CD8-positive, alpha-beta memory T cell (primary cell): Measurements from ENCODE around the gene TANC1. TPM values are rescaled to one million over a fixed set of nuclear protein-coding genes. Genes with fewer than 3 reads are reported as not detected.

ENCODE experiments used
- CTCF ChIA-PET: fragments of 350-600 bp; sonication (Branson Sonifier 250); formaldehyde crosslinking; loops from one replicate; lab custom pipeline; 2021; ENCODE audit warnings: antibody characterized with exemption; lab: Charles Lee
- POLR2A ChIA-PET: fragments of 350-600 bp; sonication (Branson Sonifier 250); formaldehyde crosslinking; loops from one replicate; lab custom pipeline; 2021; ENCODE audit warnings: antibody characterized with exemption; lab: Charles Lee
- DNase-seq, 5 donors: peaks; one replicate each; pipeline versions ENCODE4 v3.0.0 to v3.0.0-alpha.2; 2020 to 2022; ENCODE audit warnings: mixed read lengths in 1 of 5
- H3K27ac ChIP-seq: one replicate; pipeline ENCODE4 v1.7.0; 2013; ENCODE audit warnings: low read depth, mild to moderate bottlenecking, low read length, moderate library complexity
- H3K27me3 ChIP-seq: 2 replicates; pipeline ENCODE4 v1.7.0; 2013; ENCODE audit warnings: low read length, mild to moderate bottlenecking; ENCODE audit not compliant: insufficient read depth, poor library complexity, severe bottlenecking
- H3K36me3 ChIP-seq: 2 replicates; pipeline ENCODE4 v1.7.0; 2013; ENCODE audit warnings: mild to moderate bottlenecking, low read length, moderate library complexity; ENCODE audit not compliant: insufficient read depth
- H3K4me1 ChIP-seq: 2 replicates; pipeline ENCODE4 v1.7.0; 2013; ENCODE audit warnings: mild to moderate bottlenecking, low read length, moderate library complexity; ENCODE audit not compliant: insufficient read depth
- H3K4me3 ChIP-seq: 2 replicates; pipeline ENCODE4 v1.7.0; 2013; ENCODE audit warnings: mild to moderate bottlenecking, low read length
- H3K9me3 ChIP-seq: 2 replicates; pipeline ENCODE4 v1.7.0; 2013; ENCODE audit warnings: mild to moderate bottlenecking, low read length
- H3K27ac Mint-ChIP-seq, 8 donors: one replicate each; pipeline ENCODE4 v1.8.0; 2020 to 2021; ENCODE audit warnings: mixed read lengths in 8 of 8, mild to moderate bottlenecking in 6 of 8, inconsistent platforms in 3 of 8, moderate library complexity in 3 of 8
- H3K27me3 Mint-ChIP-seq, 2 donors: one replicate each; pipeline ENCODE4 v1.8.0; 2020 to 2021; ENCODE audit warnings: mixed read lengths in 2 of 2, mild to moderate bottlenecking in 1 of 2, moderate library complexity in 1 of 2
- H3K36me3 Mint-ChIP-seq, 3 donors: one replicate each; pipeline ENCODE4 v1.8.0; 2020 to 2021; ENCODE audit warnings: mixed read lengths in 3 of 3, inconsistent platforms in 1 of 3, mild to moderate bottlenecking in 1 of 3
- H3K4me1 Mint-ChIP-seq, 3 donors: one replicate each; pipeline ENCODE4 v1.8.0; 2020 to 2021; ENCODE audit warnings: mixed read lengths in 3 of 3, inconsistent platforms in 1 of 3, mild to moderate bottlenecking in 1 of 3
- H3K4me3 Mint-ChIP-seq, 7 donors: one replicate each; pipeline ENCODE4 v1.8.0; 2020 to 2021; ENCODE audit warnings: mixed read lengths in 7 of 7, mild to moderate bottlenecking in 6 of 7, moderate library complexity in 4 of 7, inconsistent platforms in 2 of 7
- H3K9me3 Mint-ChIP-seq, 5 donors: one replicate each; pipeline ENCODE4 v1.8.0; 2020 to 2022; ENCODE audit warnings: mixed read lengths in 5 of 5, mild to moderate bottlenecking in 3 of 5, moderate library complexity in 2 of 5, inconsistent platforms in 1 of 5
- polyA plus RNA-seq: library from polyadenylated mRNA; unstranded; fragments of 300-500 nt; fragmentation: Illumina TruSeq; gene quantifications from one replicate; pipeline ENCODE4 v1.2.3, GENCODE V29; 2021
- total RNA-seq, 2 experiments: library from RNA; stranded (reverse); gene quantifications; one replicate each; pipeline ENCODE4 v1.2.3, GENCODE V29; 2021

Gene TANC1
- total and polyA plus RNA-seq, 3 experiments from 2014 or later: 0.11 to 0.64 (median 0.13) TPM

- H3K4me1 ChIP-seq: no peaks in the 10 kb centered on the region
- ChIA-PET POLR2A (no interaction called here), CTCF (no interaction called here)
- peaks cover 5% of the 10 kb centered on the region in 2 donors for H3K27me3 Mint-ChIP-seq
- H3K36me3 ChIP-seq: no peaks in the 10 kb centered on the region
- no peak for DNase-seq
- no peaks in the 10 kb centered on the region for H3K9me3 ChIP-seq
- no peak overlapping the region for H3K27ac ChIP-seq
- no peak overlapping the region for H3K27ac Mint-ChIP-seq
- peaks cover 0 to 2% (median 0%) of the 10 kb centered on the region in 5 donors for H3K9me3 Mint-ChIP-seq
- no peak overlapping the region for H3K4me3 ChIP-seq
- peaks cover 0 to 4% (median 0%) of the 10 kb centered on the region in 3 donors for H3K4me1 Mint-ChIP-seq
- H3K27me3 ChIP-seq: no peaks in the 10 kb centered on the region
- no peak overlapping the region for H3K4me3 Mint-ChIP-seq
- no peaks in the 10 kb centered on the region for H3K36me3 Mint-ChIP-seq
Observed at GRCh38 chr2:158953454-158953853, 15.0 kb upstream of the TANC1 start.

GRCh38 chr2:158953926-158954763, 14.3 kb upstream of the TANC1 start:
- ChIA-PET POLR2A (no interaction called here), CTCF (no interaction called here)
- Histone ChIP-seq H3K4me1 (no peaks in the 10 kb centered on the region), H3K27ac (no peak overlapping the region), H3K36me3 (no peaks in the 10 kb centered on the region), H3K27me3 (no peaks in the 10 kb centered on the region), H3K9me3 (no peaks in the 10 kb centered on the region), H3K4me3 (no peak overlapping the region)
- peaks cover 0 to 2% (median 0%) of the 10 kb centered on the region in 5 donors for H3K9me3 Mint-ChIP-seq
- no peaks in the 10 kb centered on the region for H3K36me3 Mint-ChIP-seq
- H3K27ac Mint-ChIP-seq: peak overlapping the region in 2 of 8 donors; percentile 66 to 76
- H3K4me1 Mint-ChIP-seq: peaks cover 0 to 4% (median 0%) of the 10 kb centered on the region in 3 donors
- H3K27me3 Mint-ChIP-seq: peaks cover 5% of the 10 kb centered on the region in 2 donors
- no peak for DNase-seq
- H3K4me3 Mint-ChIP-seq: no peak overlapping the region

- H3K4me1 ChIP-seq: no peaks in the 10 kb centered on the region
- Mint-ChIP-seq H3K36me3 (no peaks in the 10 kb centered on the region), H3K9me3 (peaks cover 0 to 2% (median 0%) of the 10 kb centered on the region in 5 donors), H3K27me3 (peaks cover 5 to 9% of the 10 kb centered on the region in 2 donors), H3K4me3 (no peak overlapping the region), H3K4me1 (peaks cover 0 to 4% (median 0%) of the 10 kb centered on the region in 3 donors), H3K27ac (peak overlapping the region in 1 of 8 donors; percentile 56)
- no peak overlapping the region for H3K27ac ChIP-seq
- H3K4me3 ChIP-seq: no peak overlapping the region
- no peaks in the 10 kb centered on the region for H3K27me3 ChIP-seq
- DNase-seq: no peak
- POLR2A ChIA-PET: no interaction called here
- H3K9me3 ChIP-seq: no peaks in the 10 kb centered on the region
- H3K36me3 ChIP-seq: no peaks in the 10 kb centered on the region
- CTCF ChIA-PET: no interaction called here
Observed at GRCh38 chr2:158955842-158956365, 12.5 kb upstream of the TANC1 start.

GRCh38 chr2:158958365-158958764, 10.1 kb upstream of the TANC1 start:
- Histone ChIP-seq H3K27ac (no peak overlapping the region), H3K4me3 (no peak overlapping the region), H3K9me3 (no peaks in the 10 kb centered on the region), H3K36me3 (no peaks in the 10 kb centered on the region), H3K4me1 (no peaks in the 10 kb centered on the region), H3K27me3 (no peaks in the 10 kb centered on the region)
- no peak overlapping the region for H3K27ac Mint-ChIP-seq
- no peak for DNase-seq
- H3K9me3 Mint-ChIP-seq: peaks cover 0 to 2% (median 0%) of the 10 kb centered on the region in 5 donors
- H3K4me1 Mint-ChIP-seq: peaks cover 0 to 4% (median 0%) of the 10 kb centered on the region in 3 donors
- CTCF ChIA-PET: no interaction called here
- peaks cover 15 to 16% of the 10 kb centered on the region in 2 donors for H3K27me3 Mint-ChIP-seq
- POLR2A ChIA-PET: no interaction called here
- H3K4me3 Mint-ChIP-seq: no peak overlapping the region
- H3K36me3 Mint-ChIP-seq: no peaks in the 10 kb centered on the region

GRCh38 chr2:158960193-158960592, 8.2 kb upstream of the TANC1 start:
- peaks cover 11 to 15% of the 10 kb centered on the region in 2 donors for H3K27me3 Mint-ChIP-seq
- H3K4me3 Mint-ChIP-seq: no peak overlapping the region
- no peak overlapping the region for H3K27ac ChIP-seq
- H3K36me3 Mint-ChIP-seq: no peaks in the 10 kb centered on the region
- H3K9me3 Mint-ChIP-seq: peaks cover 0 to 2% (median 0%) of the 10 kb centered on the region in 5 donors
- H3K9me3 ChIP-seq: no peaks in the 10 kb centered on the region
- CTCF ChIA-PET: no interaction called here
- H3K4me1 Mint-ChIP-seq: no peaks in the 10 kb centered on the region
- H3K27ac Mint-ChIP-seq: no peak overlapping the region
- no peak for DNase-seq
- POLR2A ChIA-PET: no interaction called here
- no peaks in the 10 kb centered on the region for H3K36me3 ChIP-seq
- H3K4me1 ChIP-seq: no peaks in the 10 kb centered on the region
- no peak overlapping the region for H3K4me3 ChIP-seq
- no peaks in the 10 kb centered on the region for H3K27me3 ChIP-seq

- H3K9me3 Mint-ChIP-seq: peaks cover 0 to 2% (median 0%) of the 10 kb centered on the region in 5 donors
- CTCF ChIA-PET: interaction anchor here (0.7 kb wide), 1 partner anchor 166 kb away, joined by 3 read pairs; no protein-coding TSS in a partner anchor
- POLR2A ChIA-PET: no interaction called here
Observed at GRCh38 chr2:158962074-158962473, 6.4 kb upstream of the TANC1 start.

GRCh38 chr2:158963071-158963470, 5.4 kb upstream of the TANC1 start:
- Histone ChIP-seq H3K9me3 (no peaks in the 10 kb centered on the region), H3K27ac (no peak overlapping the region), H3K4me3 (no peak overlapping the region), H3K27me3 (no peaks in the 10 kb centered on the region), H3K4me1 (no peaks in the 10 kb centered on the region), H3K36me3 (no peaks in the 10 kb centered on the region)
- Mint-ChIP-seq H3K9me3 (no peaks in the 10 kb centered on the region), H3K4me3 (no peak overlapping the region), H3K4me1 (peaks cover 0 to 4% (median 0%) of the 10 kb centered on the region in 3 donors), H3K27me3 (peaks cover 15 to 38% of the 10 kb centered on the region in 2 donors), H3K27ac (no peak overlapping the region), H3K36me3 (no peaks in the 10 kb centered on the region)
- ChIA-PET CTCF (no interaction called here), POLR2A (no interaction called here)
- no peak for DNase-seq

More at GRCh38 chr2:158962074-158962473, 6.4 kb upstream of the TANC1 start:
- no peak overlapping the region for H3K4me3 Mint-ChIP-seq
- no peak for DNase-seq
- peaks cover 13 to 28% of the 10 kb centered on the region in 2 donors for H3K27me3 Mint-ChIP-seq
- Histone ChIP-seq H3K4me3 (no peak overlapping the region), H3K9me3 (no peaks in the 10 kb centered on the region), H3K27me3 (no peaks in the 10 kb centered on the region), H3K36me3 (no peaks in the 10 kb centered on the region), H3K4me1 (no peaks in the 10 kb centered on the region), H3K27ac (no peak overlapping the region)
- H3K4me1 Mint-ChIP-seq: no peaks in the 10 kb centered on the region
- H3K36me3 Mint-ChIP-seq: no peaks in the 10 kb centered on the region
- H3K27ac Mint-ChIP-seq: no peak overlapping the region

GRCh38 chr2:158965107-158965506, 3.3 kb upstream of the TANC1 start:
- Histone ChIP-seq H3K4me1 (peaks cover 3% of the 10 kb centered on the region), H3K27ac (no peak overlapping the region), H3K27me3 (no peaks in the 10 kb centered on the region), H3K4me3 (no peak overlapping the region), H3K9me3 (no peaks in the 10 kb centered on the region), H3K36me3 (no peaks in the 10 kb centered on the region)
- no peak for DNase-seq
- Mint-ChIP-seq H3K27ac (peak overlapping the region in 1 of 8 donors; percentile 27), H3K4me1 (peaks cover 10 to 14% (median 10%) of the 10 kb centered on the region in 3 donors), H3K4me3 (no peak overlapping the region), H3K9me3 (no peaks in the 10 kb centered on the region), H3K36me3 (no peaks in the 10 kb centered on the region), H3K27me3 (peaks cover 25 to 49% of the 10 kb centered on the region in 2 donors)
- POLR2A ChIA-PET: no interaction called here
- CTCF ChIA-PET: no interaction called here
